Upper lobe of right lung (tissue), 1 donor: Measurements from ENCODE around the gene FZD10. TPM values are rescaled to one million over a fixed set of nuclear protein-coding genes. Genes with fewer than 3 reads are reported as not detected.

ENCODE experiments used
- ATAC-seq: fragments of 200-7000 bp; cut with Tn5 transposase; one replicate; pipeline ENCODE4 v1.9.1; 2020; ENCODE audit warnings: mild to moderate bottlenecking, moderate library complexity
- DNase-seq: peaks from one replicate; pipeline ENCODE4 v3.0.0-alpha.2; 2020
- H3K27ac ChIP-seq: fragments of 200-600 bp; one replicate; pipeline ENCODE4 v1.8.0; 2022
- H3K27me3 ChIP-seq: fragments of 200-600 bp; one replicate; pipeline ENCODE4 v1.8.0; 2022; ENCODE audit warnings: mild to moderate bottlenecking
- H3K36me3 ChIP-seq: fragments of 200-600 bp; one replicate; pipeline ENCODE4 v1.8.0; 2022
- H3K4me1 ChIP-seq: fragments of 200-600 bp; one replicate; pipeline ENCODE4 v1.8.0; 2022
- H3K4me3 ChIP-seq: fragments of 200-600 bp; one replicate; pipeline ENCODE4 v1.8.0; 2022; ENCODE audit warnings: mild to moderate bottlenecking
- H3K9me3 ChIP-seq: fragments of 200-600 bp; one replicate; pipeline ENCODE4 v1.8.0; 2022
- intact Hi-C: fragments of 100-400 bp; cut with DNase I; formaldehyde crosslinking; loops from one replicate; pipeline ENCODE4 v1.11.0; 2022
- total RNA-seq: library from RNA; stranded (reverse); fragmentation: NEBNext Ultra II Directional; extraction: Animal tissue kit (Norgen Biotek cat#: 25700); gene quantifications from one replicate; pipeline ENCODE4 v1.2.1, GENCODE V29; 2021
- TF ChIP-seq, protein P1 (sequence below): fragments of 200-600 bp; IDR thresholded peaks from one replicate; pipeline ENCODE4 v1.8.0; 2022; ENCODE audit warnings: antibody characterized with exemption
- donor health status: DM: no; HTN: yes; CAD: no; lungs with severe emphysema.

The FZD10 gene
- total RNA-seq, 1 donor from 2014 or later, result 0.84 TPM

DNA sequence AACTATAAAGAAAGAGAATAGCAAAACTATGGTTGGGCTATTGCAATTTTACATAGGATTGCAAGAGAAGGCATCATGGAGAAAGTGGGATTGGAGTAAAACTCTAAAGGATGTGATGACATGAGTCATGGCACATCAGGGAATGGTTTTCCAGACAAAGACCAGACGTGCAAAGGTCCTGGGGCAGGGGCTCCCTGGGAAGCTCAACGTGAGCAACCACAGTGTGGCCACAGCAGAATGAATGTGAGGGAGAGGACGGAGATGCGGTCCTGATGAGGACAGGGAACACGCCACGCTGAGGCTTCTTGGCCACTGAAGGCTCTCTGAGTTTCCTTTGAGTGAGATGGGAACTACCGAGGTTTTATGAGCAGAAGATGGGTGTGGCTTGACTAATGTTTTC lies 38.2 kb downstream of the FZD10 start:
- H3K4me1 ChIP-seq, result no peaks in the 10 kb centered on the region
- intact Hi-C loops, result no loop called here
- ATAC-seq (no peak), DNase-seq (no peak)
- no peak overlapping the region for H3K27ac ChIP-seq
- peaks cover 6% of the 10 kb centered on the region for H3K27me3 ChIP-seq
- TF ChIP-seq, protein P1, sequence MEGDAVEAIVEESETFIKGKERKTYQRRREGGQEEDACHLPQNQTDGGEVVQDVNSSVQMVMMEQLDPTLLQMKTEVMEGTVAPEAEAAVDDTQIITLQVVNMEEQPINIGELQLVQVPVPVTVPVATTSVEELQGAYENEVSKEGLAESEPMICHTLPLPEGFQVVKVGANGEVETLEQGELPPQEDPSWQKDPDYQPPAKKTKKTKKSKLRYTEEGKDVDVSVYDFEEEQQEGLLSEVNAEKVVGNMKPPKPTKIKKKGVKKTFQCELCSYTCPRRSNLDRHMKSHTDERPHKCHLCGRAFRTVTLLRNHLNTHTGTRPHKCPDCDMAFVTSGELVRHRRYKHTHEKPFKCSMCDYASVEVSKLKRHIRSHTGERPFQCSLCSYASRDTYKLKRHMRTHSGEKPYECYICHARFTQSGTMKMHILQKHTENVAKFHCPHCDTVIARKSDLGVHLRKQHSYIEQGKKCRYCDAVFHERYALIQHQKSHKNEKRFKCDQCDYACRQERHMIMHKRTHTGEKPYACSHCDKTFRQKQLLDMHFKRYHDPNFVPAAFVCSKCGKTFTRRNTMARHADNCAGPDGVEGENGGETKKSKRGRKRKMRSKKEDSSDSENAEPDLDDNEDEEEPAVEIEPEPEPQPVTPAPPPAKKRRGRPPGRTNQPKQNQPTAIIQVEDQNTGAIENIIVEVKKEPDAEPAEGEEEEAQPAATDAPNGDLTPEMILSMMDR, result no peak
- H3K9me3 ChIP-seq, result no peaks in the 10 kb centered on the region
- H3K4me3 ChIP-seq, result no peak overlapping the region
- no peaks in the 10 kb centered on the region for H3K36me3 ChIP-seq

DNA sequence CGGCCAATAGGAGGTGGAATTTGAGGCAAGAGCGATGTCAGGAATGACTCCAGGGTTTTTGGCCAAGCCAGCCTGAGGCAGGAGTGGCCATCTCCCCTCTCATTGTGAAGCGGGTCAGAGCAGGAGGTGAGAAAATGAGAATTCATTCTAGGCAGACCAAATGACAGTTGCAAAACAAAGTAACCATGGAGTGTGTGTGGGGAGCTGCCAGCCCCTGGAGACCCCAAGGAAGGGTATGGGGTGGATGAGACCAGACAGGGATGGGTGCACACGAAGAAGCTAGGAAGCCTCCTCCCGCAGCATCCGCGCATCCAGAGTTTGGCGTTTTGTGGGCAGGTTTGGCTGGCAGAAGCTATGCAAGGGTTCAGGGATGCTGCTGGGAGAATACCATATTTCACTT lies 38.8 kb downstream of the FZD10 start:
- intact Hi-C loops, result no loop called here
- no peaks in the 10 kb centered on the region for H3K9me3 ChIP-seq
- no peaks in the 10 kb centered on the region for H3K4me1 ChIP-seq
- peaks cover 6% of the 10 kb centered on the region for H3K27me3 ChIP-seq
- TF ChIP-seq, protein P1, result no peak
- ATAC-seq (no peak), DNase-seq (no peak)
- H3K36me3 ChIP-seq, result no peaks in the 10 kb centered on the region
- no peak overlapping the region for H3K4me3 ChIP-seq
- H3K27ac ChIP-seq, result no peak overlapping the region

DNA sequence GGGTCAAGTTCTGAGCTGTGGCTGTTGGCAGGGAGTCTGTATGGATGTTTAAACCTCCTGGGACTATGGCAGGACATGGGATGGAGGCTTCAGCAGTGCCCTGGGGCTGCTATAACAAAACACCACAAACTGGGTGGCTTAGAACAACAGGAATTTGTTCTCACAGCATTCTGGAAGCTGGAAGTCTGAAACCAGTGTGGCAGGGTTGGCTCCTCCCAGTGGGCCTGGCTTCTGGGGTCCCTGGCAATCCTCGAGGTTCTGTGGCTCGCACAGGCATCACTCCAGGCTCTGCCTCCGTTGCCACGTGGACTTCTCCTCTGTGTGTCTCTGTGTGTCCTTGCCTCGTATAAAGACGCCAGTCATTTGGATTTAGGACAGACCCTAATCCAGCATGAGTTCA lies 39.9 kb downstream of the FZD10 start:
- Histone ChIP-seq H3K9me3 (no peaks in the 10 kb centered on the region), H3K36me3 (no peaks in the 10 kb centered on the region), H3K4me3 (no peak overlapping the region), H3K27ac (no peak overlapping the region), H3K27me3 (peaks cover 6% of the 10 kb centered on the region), H3K4me1 (no peaks in the 10 kb centered on the region)
- DNase-seq (peak; percentile 29), ATAC-seq (no peak)
- intact Hi-C loops, result no loop called here
- TF ChIP-seq, protein P1, result no peak

DNA sequence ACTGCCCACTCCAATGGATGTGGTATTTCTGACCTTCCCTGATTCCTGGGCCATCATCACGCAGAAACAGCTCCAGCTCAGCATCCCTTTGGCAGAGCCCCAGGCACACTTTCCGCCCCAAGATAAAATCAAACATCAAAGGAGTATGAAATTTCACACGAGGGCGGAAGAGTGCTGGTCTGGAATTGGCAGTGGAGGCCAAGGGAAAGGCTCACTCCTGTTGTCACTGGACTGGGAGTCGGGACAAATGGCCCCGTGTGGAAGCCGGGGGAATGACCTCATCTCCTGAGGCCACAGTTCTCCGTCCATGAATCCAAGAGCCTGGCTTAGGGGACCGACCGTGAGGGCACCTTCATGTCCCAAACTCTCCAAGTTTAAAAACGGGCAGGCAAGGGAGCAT lies 40.9 kb downstream of the FZD10 start:
- no peaks in the 10 kb centered on the region for H3K36me3 ChIP-seq

DNA sequence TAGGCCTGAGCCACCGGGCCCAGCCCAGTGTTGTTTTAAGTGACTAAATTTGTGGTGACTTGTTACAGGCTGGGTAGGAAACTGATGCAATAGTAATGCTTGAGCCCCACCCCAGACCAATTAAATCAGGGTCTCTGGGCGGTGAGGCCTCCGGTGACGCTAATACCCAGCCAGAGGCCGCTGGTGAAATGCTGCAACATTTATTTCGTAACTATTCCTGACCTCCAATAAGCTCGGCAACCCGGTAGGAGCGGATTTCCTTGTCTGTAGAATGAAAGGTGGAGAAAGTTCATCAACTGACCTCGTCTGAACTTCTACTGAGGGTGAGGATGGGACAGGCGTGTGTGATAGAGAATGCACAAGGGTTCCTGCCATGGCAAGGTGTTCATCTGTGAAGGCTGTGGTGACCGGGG lies 42.3 kb downstream of the FZD10 start:
- no peaks in the 10 kb centered on the region for H3K9me3 ChIP-seq
- no peak for DNase-seq
- intact Hi-C loops, result no loop called here
- peaks cover under 1% of the 10 kb centered on the region for H3K27me3 ChIP-seq
- ATAC-seq, result no peak
- H3K27ac ChIP-seq, result no peak overlapping the region
- TF ChIP-seq, protein P1, result no peak
- H3K4me3 ChIP-seq, result no peak overlapping the region
- no peaks in the 10 kb centered on the region for H3K4me1 ChIP-seq
- H3K36me3 ChIP-seq, result no peaks in the 10 kb centered on the region

More for the DNA sequence above, 40.9 kb downstream of the FZD10 start:
- H3K4me1 ChIP-seq, result no peaks in the 10 kb centered on the region
- H3K4me3 ChIP-seq, result no peak overlapping the region
- H3K9me3 ChIP-seq, result no peaks in the 10 kb centered on the region
- DNase-seq (no peak), ATAC-seq (no peak)
- TF ChIP-seq, protein P1, result no peak
- no peak overlapping the region for H3K27ac ChIP-seq
- intact Hi-C loops, result no loop called here
- H3K27me3 ChIP-seq, result peaks cover 6% of the 10 kb centered on the region

DNA sequence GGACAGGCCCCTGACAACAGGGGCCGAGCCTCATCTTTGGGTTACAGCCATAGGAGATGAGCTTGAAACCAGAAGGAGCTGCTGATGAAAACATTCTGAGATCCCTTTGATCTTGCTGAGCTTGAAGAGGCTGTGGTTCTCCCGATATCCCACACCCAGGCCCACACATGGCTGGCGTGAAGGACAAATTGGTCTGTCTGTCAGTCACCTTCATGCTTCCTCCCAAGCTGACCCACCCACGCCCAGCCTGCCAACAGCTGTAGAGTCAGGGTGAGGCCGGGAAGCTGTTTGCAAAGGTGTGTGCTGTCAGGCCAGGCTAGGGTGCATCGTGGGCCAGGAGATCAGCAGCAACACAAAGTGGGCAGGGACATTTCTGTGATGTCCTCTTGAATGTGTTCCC lies 43.2 kb downstream of the FZD10 start:
- no peaks in the 10 kb centered on the region for H3K36me3 ChIP-seq
- intact Hi-C loops, result no loop called here
- H3K4me3 ChIP-seq, result no peak overlapping the region
- TF ChIP-seq, protein P1, result no peak
- DNase-seq (no peak), ATAC-seq (no peak)
- H3K27ac ChIP-seq, result no peak overlapping the region
- H3K27me3 ChIP-seq, result no peaks in the 10 kb centered on the region
- no peaks in the 10 kb centered on the region for H3K4me1 ChIP-seq
- no peaks in the 10 kb centered on the region for H3K9me3 ChIP-seq
